HFF-Myc (cell line): ENCODE results near the gene EIF4E2.

Experiments
- DNase-seq: peaks from one replicate; pipeline ENCODE4 v3.0.0-alpha.2; 2011; ENCODE audit warnings: low read depth; ENCODE audit errors: extremely low read depth
- H3K4me3 ChIP-seq: replicated peaks from 2 replicates; pipeline ENCODE4 v1.5.1; 2011; ENCODE audit warnings: low read depth, mild to moderate bottlenecking, control low read depth, low read length
- CTCF ChIP-seq: IDR thresholded peaks from 2 replicates; pipeline ENCODE4 v1.5.1; 2012; ENCODE audit warnings: mild to moderate bottlenecking, low read depth, low read length, control low read depth; ENCODE audit errors: missing control alignments

EIF4E2 gene

GRCh38 chr2:232525791-232526371, 24.6 kb upstream of the EIF4E2 start, which contains the start of gene CHRND:
CHRND (plus strand) TSS chr2:232526160; CDS start chr2:232526216, 56 bp downstream.
- H3K4me3 ChIP-seq = no peak within 1 kb of the TSS
- DNase-seq = no peak
- TF ChIP-seq CTCF = no peak

- DNase-seq = no peak
- no peak overlapping the region for H3K4me3 ChIP-seq
- no peak for TF ChIP-seq CTCF
Measured at GRCh38 chr2:232526372-232526941, 24.0 kb upstream of the EIF4E2 start.

- DNase-seq = no peak
Measured at GRCh38 chr2:232527905-232528470, 22.5 kb upstream of the EIF4E2 start.

GRCh38 chr2:232528746-232529460, 21.6 kb upstream of the EIF4E2 start:
- no peak for TF ChIP-seq CTCF
- no peak overlapping the region for H3K4me3 ChIP-seq
- no peak for DNase-seq

More at GRCh38 chr2:232527905-232528470, 22.5 kb upstream of the EIF4E2 start:
- H3K4me3 ChIP-seq = no peak overlapping the region
- TF ChIP-seq CTCF = no peak

- TF ChIP-seq CTCF = no peak
- no peak overlapping the region for H3K4me3 ChIP-seq
- DNase-seq = no peak
Measured at GRCh38 chr2:232529806-232530547, 20.5 kb upstream of the EIF4E2 start.

GRCh38 chr2:232530626-232531260, 19.7 kb upstream of the EIF4E2 start:
- TF ChIP-seq CTCF = no peak
- DNase-seq = no peak
- no peak overlapping the region for H3K4me3 ChIP-seq
